B cell (primary cell): ENCODE results near the gene NUDT7.

Experiments
- CTCF ChIP-seq: fragments of 200-600 bp; IDR thresholded peaks from one replicate; pipeline ENCODE4 v1.8.0; 2022; ENCODE audit warnings: antibody characterized with exemption, mild to moderate bottlenecking
- EZH2 ChIP-seq: IDR thresholded peaks from 2 replicates; pipeline ENCODE4 v1.6.1; 2012; ENCODE audit warnings: borderline replicate concordance, low read depth, mild to moderate bottlenecking, moderate library complexity, low read length; ENCODE audit not compliant: insufficient read depth, poor library complexity, severe bottlenecking

- no peak for TF ChIP-seq CTCF
- no peak for TF ChIP-seq EZH2
Measured at GRCh38 chr16:77679391-77679790, 42.9 kb upstream of the NUDT7 start.
